NB4 (cell line): ENCODE measurements around the gene NALCN.

Experiments
- DNase-seq: peaks from one replicate; pipeline ENCODE4 v3.0.0; 2010; ENCODE audit warnings: low read depth
- H3K4me3 ChIP-seq: one replicate; pipeline ENCODE4 v1.5.1; 2011; ENCODE audit warnings: mild to moderate bottlenecking, low read depth, low read length, moderate library complexity
- CTCF ChIP-seq: IDR thresholded peaks from one replicate; pipeline ENCODE4 v1.5.1; 2012; ENCODE audit warnings: low read depth, low read length
- MAX ChIP-seq: IDR thresholded peaks from 2 replicates; pipeline ENCODE4 v1.6.1; 2011; ENCODE audit warnings: low read depth, low read length
- MYC ChIP-seq: IDR thresholded peaks from 2 replicates; pipeline ENCODE4 v1.6.1; 2011; ENCODE audit warnings: low read depth, low read length
- POLR2A ChIP-seq: IDR thresholded peaks from 2 replicates; pipeline ENCODE4 v1.6.1; 2011; ENCODE audit warnings: mild to moderate bottlenecking; ENCODE audit not compliant: insufficient read length; ENCODE audit errors: extremely low read depth

The NALCN gene

GRCh38 chr13:101360525-101360924 is 55.8 kb downstream of the NALCN start:
- no peak for DNase-seq
- H3K4me3 ChIP-seq = no peak overlapping the region
- no peak for TF ChIP-seq POLR2A
- no peak for TF ChIP-seq MAX
- no peak for TF ChIP-seq MYC
- TF ChIP-seq CTCF = no peak

GRCh38 chr13:101354895-101355294 is 61.4 kb downstream of the NALCN start:
- no peak overlapping the region for H3K4me3 ChIP-seq
- TF ChIP-seq POLR2A = no peak
- TF ChIP-seq CTCF = no peak
- no peak for TF ChIP-seq MYC
- no peak for TF ChIP-seq MAX
- DNase-seq = no peak

GRCh38 chr13:101346942-101347728 is 69.2 kb downstream of the NALCN start:
- DNase-seq = no peak
- TF ChIP-seq MAX (no peak), POLR2A (no peak), CTCF (no peak), MYC (no peak)

GRCh38 chr13:101346161-101346560 is 70.1 kb downstream of the NALCN start:
- no peak for DNase-seq
- TF ChIP-seq MAX (no peak), MYC (no peak), CTCF (no peak), POLR2A (no peak)
- H3K4me3 ChIP-seq = no peak overlapping the region

More at GRCh38 chr13:101346942-101347728, 69.2 kb downstream of the NALCN start:
- no peak overlapping the region for H3K4me3 ChIP-seq

- H3K4me3 ChIP-seq = no peak overlapping the region
- no peak for TF ChIP-seq CTCF
- no peak for TF ChIP-seq MYC
- TF ChIP-seq MAX = no peak
- no peak for TF ChIP-seq POLR2A
- DNase-seq = no peak
These were observed 73.0 kb downstream of the NALCN start for GRCh38 chr13:101343128-101343787.
